OCI-M2 (cell line): ENCODE data around the gene GOSR1.
A peak's percentile ranks its signal among the peaks of the same experiment; 100 is the strongest.
"Not testable (repeated sequence)": the region's sequence is repeated elsewhere in the genome, so short reads cannot be mapped to it uniquely, and the experiment has no call there.

Experiments used
- DNase-seq: peaks from one replicate; lab custom pipeline; 2025; ENCODE audit not compliant: unreplicated experiment; lab: John Stamatoyannopoulos, UW

GOSR1 gene

DNA sequence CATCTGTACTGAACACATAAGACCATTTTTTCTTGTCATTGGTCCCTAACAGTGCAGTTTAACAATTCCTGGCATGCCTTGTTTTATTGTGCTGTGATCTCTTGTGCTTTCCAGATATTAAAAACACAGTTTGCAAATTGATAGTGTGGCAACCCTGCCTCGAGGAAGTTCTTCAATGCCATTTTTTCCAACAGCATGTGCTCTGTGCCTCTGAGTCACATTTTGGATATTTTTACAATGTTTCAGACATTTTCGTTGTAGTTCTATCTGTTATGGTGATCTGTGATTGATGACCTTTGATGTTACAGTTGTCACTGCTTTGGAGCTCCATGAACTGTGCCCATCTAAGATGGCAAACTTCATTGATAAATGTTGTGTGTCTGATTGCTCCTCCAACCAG, 66.2 kb downstream of the GOSR1 start:
- DNase-seq = no peak

- DNase-seq = peak; percentile 28
Measured at GRCh38 chr17:30545024-30545423, 67.8 kb downstream of the GOSR1 start.

GRCh38 chr17:30547778-30548573, 70.8 kb downstream of the GOSR1 start:
- DNase-seq = no peak

DNA sequence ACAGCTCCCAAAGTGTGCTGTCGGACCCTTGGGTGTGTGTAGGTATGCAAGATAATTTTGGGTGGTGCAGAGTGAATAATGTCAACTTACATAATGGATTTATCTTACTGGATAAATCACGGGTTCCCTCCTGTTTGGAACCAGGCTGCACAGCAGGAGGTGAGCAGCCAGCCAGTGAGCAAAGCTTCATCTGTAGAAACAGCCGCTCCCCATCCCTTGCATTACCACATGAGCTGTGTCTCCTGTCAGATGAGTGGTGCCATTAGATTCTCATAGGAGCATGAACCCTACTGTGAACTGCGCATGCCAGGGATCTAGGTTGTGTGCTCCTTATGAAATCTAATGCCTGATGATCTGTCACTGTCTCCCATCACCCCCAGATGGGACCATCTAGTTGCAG, 72.0 kb downstream of the GOSR1 start:
- DNase-seq = not testable (repeated sequence)

GRCh38 chr17:30549864-30550511, 72.8 kb downstream of the GOSR1 start:
- DNase-seq = no peak

GRCh38 chr17:30550512-30551273, 73.5 kb downstream of the GOSR1 start:
- no peak for DNase-seq

DNA sequence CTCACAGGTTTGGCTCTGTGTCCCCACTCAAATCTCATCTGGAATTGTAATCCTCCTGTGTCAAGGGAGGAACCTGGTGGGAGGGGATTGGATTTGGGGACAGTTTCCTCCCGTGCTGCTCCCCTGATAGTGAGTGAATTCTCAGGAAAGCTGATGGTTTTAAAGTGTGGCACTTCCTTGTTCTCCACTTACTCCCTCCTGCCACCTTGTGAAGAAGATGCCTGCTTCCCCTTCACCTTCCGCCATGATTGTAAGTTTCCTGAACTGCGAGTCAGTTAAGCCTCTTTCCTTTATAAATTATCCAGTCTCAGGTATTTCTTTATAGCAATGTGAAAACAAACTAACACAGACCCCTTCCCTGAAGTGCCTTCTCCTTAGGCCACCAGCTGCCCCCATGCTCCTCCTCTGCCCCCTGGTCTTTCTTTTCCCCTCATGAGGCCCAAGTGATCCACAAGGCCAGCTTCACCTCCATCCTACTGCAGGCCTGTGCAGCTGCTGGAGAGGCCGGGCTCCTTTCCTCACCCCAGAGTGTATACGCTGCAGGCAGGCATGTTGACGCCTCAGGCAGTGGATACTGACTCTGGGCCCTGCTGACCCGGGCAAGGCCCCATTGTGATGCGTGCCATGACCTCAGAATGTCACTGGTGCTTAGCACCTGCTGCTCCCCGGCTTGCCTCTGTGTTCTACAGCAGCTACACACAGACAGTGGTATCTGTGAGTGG, 74.2 kb downstream of the GOSR1 start:
- not testable (repeated sequence) for DNase-seq

- no peak for DNase-seq
Measured at GRCh38 chr17:30551996-30552339, 74.8 kb downstream of the GOSR1 start.

DNA sequence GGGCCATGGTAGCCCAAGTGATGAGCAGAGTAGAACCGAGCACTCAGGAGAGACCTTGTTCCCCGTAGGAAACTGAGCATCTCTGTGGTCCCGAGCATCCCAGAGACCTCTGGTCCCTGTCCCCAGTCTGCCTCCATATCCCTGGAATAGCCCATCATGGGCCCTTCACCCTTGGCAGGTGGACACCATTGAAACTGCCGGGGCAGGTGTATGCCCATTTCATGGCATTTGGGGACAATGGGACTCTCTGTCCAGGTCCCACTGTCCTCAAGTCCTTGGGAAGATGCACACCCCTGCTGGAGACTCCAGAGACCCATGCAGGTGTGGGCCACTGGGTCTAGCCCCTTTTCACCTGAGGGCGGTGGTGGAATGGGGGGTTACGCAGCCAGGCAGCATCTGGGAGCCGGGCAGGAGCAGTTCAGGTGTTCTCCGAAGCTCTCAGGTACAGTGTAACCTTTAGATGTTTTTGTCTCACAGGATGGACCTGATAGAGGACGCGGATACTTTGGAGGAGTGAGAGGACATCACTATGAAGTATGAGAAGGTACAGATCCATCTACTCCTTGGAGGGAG, 75.9 kb downstream of the GOSR1 start:
- no peak for DNase-seq

DNA sequence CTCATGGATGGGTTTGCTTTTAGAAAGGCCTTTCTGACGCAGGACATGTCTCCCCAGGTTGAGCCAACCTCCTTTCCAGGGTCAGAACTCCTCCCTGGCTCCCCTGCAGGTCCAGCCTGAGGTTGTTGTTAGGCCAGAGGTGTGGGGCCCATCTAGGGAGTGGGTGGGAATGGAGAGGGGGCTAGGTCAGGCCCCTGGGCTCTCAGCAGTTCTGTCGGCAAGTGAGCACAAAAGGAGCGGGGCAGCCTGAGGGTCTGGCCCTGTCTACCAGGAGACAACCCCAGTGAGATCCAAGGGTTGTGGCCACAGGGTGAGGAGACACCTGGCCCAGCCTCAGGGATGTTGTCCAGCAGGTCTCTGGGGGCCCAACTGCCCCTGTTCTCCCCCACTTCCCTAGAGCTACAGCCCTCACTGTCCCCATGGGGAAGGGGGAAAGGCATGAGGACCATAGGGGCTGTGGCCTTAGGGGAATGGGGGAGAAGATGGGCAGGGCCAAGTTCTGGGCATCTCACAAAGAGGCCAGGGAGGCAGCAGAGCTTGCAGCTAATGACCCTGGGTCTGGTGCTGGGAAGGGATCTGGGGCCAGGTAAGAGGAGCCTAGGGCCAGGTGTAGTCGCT, 76.7 kb downstream of the GOSR1 start:
- DNase-seq = not testable (repeated sequence)

- no peak for DNase-seq
Measured at GRCh38 chr17:30554839-30555751, 77.9 kb downstream of the GOSR1 start.

- DNase-seq = no peak
Measured at GRCh38 chr17:30555942-30556341, 78.7 kb downstream of the GOSR1 start.

GRCh38 chr17:30556374-30557332, 79.4 kb downstream of the GOSR1 start:
- DNase-seq = no peak

GRCh38 chr17:30557916-30558685, 80.9 kb downstream of the GOSR1 start:
- DNase-seq = no peak

GRCh38 chr17:30558686-30559545, 81.7 kb downstream of the GOSR1 start:
- no peak for DNase-seq

- DNase-seq = no peak
Measured at GRCh38 chr17:30559656-30560055, 82.4 kb downstream of the GOSR1 start.
